Measurements from ENCODE around the gene DRAP1.
A peak's percentile ranks its signal among the peaks of the same experiment; 100 is the strongest.

The DRAP1 gene

GRCh38 chr11:65919141-65919572 lies at the start of gene DRAP1:
Gene DRAP1 (plus strand): TSS chr11:65919426. CDS start chr11:65919502, 76 bp downstream.
- DNase-seq: peak; percentile 99

- DNase-seq: no peak
Observed at GRCh38 chr11:65869643-65870306, 49.5 kb upstream of the DRAP1 start.

- DNase-seq: no peak
Observed at GRCh38 chr11:65870307-65870658, 48.9 kb upstream of the DRAP1 start.

GRCh38 chr11:65870706-65871681 lies 48.2 kb upstream of the DRAP1 start:
- no peak for DNase-seq

GRCh38 chr11:65871811-65872548 lies 47.2 kb upstream of the DRAP1 start:
- no peak for DNase-seq

- no peak for DNase-seq
Observed at GRCh38 chr11:65872586-65873317, 46.5 kb upstream of the DRAP1 start, which contains the start of gene EFEMP2. Gene EFEMP2 (minus strand): TSS chr11:65872800. CDS start chr11:65872354, 446 bp downstream.

- peak; percentile 100 for DNase-seq
Observed at GRCh38 chr11:65873318-65874156, 45.7 kb upstream of the DRAP1 start.

- peak; percentile 40 for DNase-seq
Observed at GRCh38 chr11:65879617-65880016, 39.6 kb upstream of the DRAP1 start, which contains the start of gene CTSW. Gene CTSW (plus strand): TSS chr11:65879837. CDS start chr11:65879855, 18 bp downstream.

GRCh38 chr11:65880027-65880426 lies 39.2 kb upstream of the DRAP1 start:
- no peak for DNase-seq

- DNase-seq: no peak
Observed at GRCh38 chr11:65880844-65881421, 38.3 kb upstream of the DRAP1 start.

GRCh38 chr11:65882120-65883057 lies 36.8 kb upstream of the DRAP1 start:
- no peak for DNase-seq

- no peak for DNase-seq
Observed at GRCh38 chr11:65883058-65883761, 36.0 kb upstream of the DRAP1 start.

GRCh38 chr11:65883786-65884715 lies 35.2 kb upstream of the DRAP1 start:
- DNase-seq: no peak

GRCh38 chr11:65884716-65885092 lies 34.5 kb upstream of the DRAP1 start:
- DNase-seq: peak; percentile 85

- DNase-seq: no peak
Observed at GRCh38 chr11:65885231-65885630, 34.0 kb upstream of the DRAP1 start.

- DNase-seq: no peak
Observed at GRCh38 chr11:65885808-65886536, 33.3 kb upstream of the DRAP1 start.
